HG02870 (cell line): ENCODE measurements around the gene HDAC4.

Experiments used
- ATAC-seq: cut with Tn5 transposase; IDR thresholded peaks from one replicate; pipeline ENCODE4 v1.9.1; 2021; ENCODE audit warnings: mild to moderate bottlenecking, moderate library complexity; ENCODE audit not compliant: unreplicated experiment

HDAC4 gene

GRCh38 chr2:239370876-239371725 lies 29.7 kb downstream of the HDAC4 start:
- ATAC-seq = no peak

- no peak for ATAC-seq
These were observed 30.4 kb downstream of the HDAC4 start for GRCh38 chr2:239370403-239370802.

GRCh38 chr2:239369631-239370161 lies 31.1 kb downstream of the HDAC4 start:
- ATAC-seq = no peak

- ATAC-seq = no peak
These were observed 31.8 kb downstream of the HDAC4 start for GRCh38 chr2:239368906-239369552.

- no peak for ATAC-seq
These were observed 32.5 kb downstream of the HDAC4 start for GRCh38 chr2:239368321-239368720.

GRCh38 chr2:239366740-239367139 lies 34.1 kb downstream of the HDAC4 start:
- no peak for ATAC-seq

GRCh38 chr2:239365782-239366435 lies 34.9 kb downstream of the HDAC4 start:
- no peak for ATAC-seq

- no peak for ATAC-seq
These were observed 35.6 kb downstream of the HDAC4 start for GRCh38 chr2:239365071-239365781.

GRCh38 chr2:239363946-239364637 lies 36.7 kb downstream of the HDAC4 start:
- ATAC-seq = no peak

GRCh38 chr2:239362507-239362906 lies 38.3 kb downstream of the HDAC4 start:
- no peak for ATAC-seq

- ATAC-seq = no peak
These were observed 39.5 kb downstream of the HDAC4 start for GRCh38 chr2:239361311-239361642.

- ATAC-seq = no peak
These were observed 40.2 kb downstream of the HDAC4 start for GRCh38 chr2:239360421-239361310.

- no peak for ATAC-seq
These were observed 40.8 kb downstream of the HDAC4 start for GRCh38 chr2:239360008-239360407.

- ATAC-seq = no peak
These were observed 41.5 kb downstream of the HDAC4 start for GRCh38 chr2:239359196-239359912.

GRCh38 chr2:239358062-239358754 lies 42.6 kb downstream of the HDAC4 start:
- ATAC-seq = no peak

GRCh38 chr2:239355724-239356123 lies 45.1 kb downstream of the HDAC4 start:
- ATAC-seq = no peak

- ATAC-seq = no peak
These were observed 45.7 kb downstream of the HDAC4 start for GRCh38 chr2:239355139-239355538.

- no peak for ATAC-seq
These were observed 46.1 kb downstream of the HDAC4 start for GRCh38 chr2:239354791-239355136.
